Body of pancreas (tissue), 4 donors: ENCODE data around the gene TBC1D13.

ENCODE experiments used
- CTCF ChIP-seq, 7 experiments: fragments of 450-650 bp in 4 of 7; fragments of 200-600 bp in 3 of 7; sonication (generic) in 3 of 7; IDR thresholded peaks; one replicate each; pipeline ENCODE4 v1.5.1; 2016 to 2019; ENCODE audit warnings: antibody characterized with exemption in 7 of 7
- POLR2A ChIP-seq, 3 donors: fragments of 450-650 bp; IDR thresholded peaks; one replicate each; pipeline ENCODE4 v1.6.1; 2016; ENCODE audit warnings: antibody characterized with exemption in 3 of 3, mild to moderate bottlenecking in 2 of 3

- TF ChIP-seq CTCF (IDR thresholded peaks at IDR 0.05), result no peak
- no peak for TF ChIP-seq POLR2A (IDR thresholded peaks at IDR 0.05)
Measured at GRCh38 chr9:128788445-128788844, 1.4 kb downstream of the TBC1D13 start.
